Erythroblast (primary cell): ENCODE data around the gene FOXO6.

Experiments used
- DNase-seq, 2 experiments: peaks; one replicate each; lab custom pipeline; 2025; lab: John Stamatoyannopoulos, UW
- GATA1 ChIP-seq: IDR thresholded peaks from 2 replicates; pipeline ENCODE4 v1.6.1; 2011; ENCODE audit warnings: low read depth, mild to moderate bottlenecking, control low read depth, low read length, moderate library complexity
- POLR2A ChIP-seq: IDR thresholded peaks from 2 replicates; pipeline ENCODE4 v1.6.1; 2011; ENCODE audit warnings: mild to moderate bottlenecking, low read length

Gene FOXO6

GRCh38 chr1:41340655-41341364 is 20.4 kb upstream of the FOXO6 start:
- DNase-seq = no peak
- TF ChIP-seq POLR2A (no peak), GATA1 (no peak)

- no peak for TF ChIP-seq GATA1
- TF ChIP-seq POLR2A = no peak
- no peak for DNase-seq
Measured at GRCh38 chr1:41341365-41341683, 19.9 kb upstream of the FOXO6 start.

- DNase-seq = no peak
- TF ChIP-seq POLR2A = no peak
- TF ChIP-seq GATA1 = no peak
Measured at GRCh38 chr1:41341772-41342562, 19.3 kb upstream of the FOXO6 start.

GRCh38 chr1:41342774-41343355 is 18.4 kb upstream of the FOXO6 start:
- TF ChIP-seq GATA1 (no peak), POLR2A (no peak)
- no peak for DNase-seq

GRCh38 chr1:41343790-41344699 is 17.2 kb upstream of the FOXO6 start:
- TF ChIP-seq POLR2A = no peak
- no peak for TF ChIP-seq GATA1
- no peak for DNase-seq

GRCh38 chr1:41344708-41345159 is 16.5 kb upstream of the FOXO6 start:
- TF ChIP-seq GATA1 (no peak), POLR2A (no peak)
- no peak for DNase-seq

GRCh38 chr1:41345434-41346075 is 15.7 kb upstream of the FOXO6 start:
- TF ChIP-seq GATA1 (no peak), POLR2A (no peak)
- no peak for DNase-seq

- DNase-seq = no peak
- TF ChIP-seq GATA1 = no peak
- TF ChIP-seq POLR2A = no peak
Measured at GRCh38 chr1:41347276-41347675, 14.0 kb upstream of the FOXO6 start.

GRCh38 chr1:41348394-41348793 is 12.8 kb upstream of the FOXO6 start:
- no peak for DNase-seq
- TF ChIP-seq POLR2A (no peak), GATA1 (no peak)

- TF ChIP-seq GATA1 = no peak
- no peak for DNase-seq
Measured at GRCh38 chr1:41349361-41350054, 11.7 kb upstream of the FOXO6 start.

GRCh38 chr1:41350055-41350378 is 11.2 kb upstream of the FOXO6 start:
- no peak for TF ChIP-seq POLR2A
- no peak for TF ChIP-seq GATA1
- no peak for DNase-seq
